ENCODE measurements around the gene RNF150. TPM values are rescaled to one million over a fixed set of nuclear protein-coding genes. Genes with fewer than 3 reads are reported as not detected.

RNF150 gene
- total RNA-seq, 1 donor: 16.4 TPM

GRCh38 chr4:140955641-140956040, 177.6 kb downstream of the RNF150 start:
- DNase-seq (ENCODE audit: low read depth): peak; percentile 25

GRCh38 chr4:140952717-140953116, 180.6 kb downstream of the RNF150 start:
- no peak for TF ChIP-seq CTCF (IDR thresholded peaks at IDR 0.05; ENCODE audit: insufficient read depth, low read depth, low read length)
- no peak overlapping the region for H3K4me3 ChIP-seq (ENCODE audit: low read depth, low read length)
- DNase-seq (ENCODE audit: low read depth): peak; percentile 8

More at GRCh38 chr4:140955641-140956040, 177.6 kb downstream of the RNF150 start:
- no peak overlapping the region for H3K4me3 ChIP-seq (ENCODE audit: low read depth, low read length)
- no peak for TF ChIP-seq CTCF (IDR thresholded peaks at IDR 0.05; ENCODE audit: insufficient read depth, low read depth, low read length)

GRCh38 chr4:140947506-140947905, 185.8 kb downstream of the RNF150 start:
- no peak for TF ChIP-seq CTCF (IDR thresholded peaks at IDR 0.05; ENCODE audit: insufficient read depth, low read depth, low read length)
- no peak for DNase-seq (ENCODE audit: low read depth)
- H3K4me3 ChIP-seq (ENCODE audit: low read depth, low read length): no peak overlapping the region

GRCh38 chr4:140945106-140945505, 188.2 kb downstream of the RNF150 start:
- H3K4me3 ChIP-seq (ENCODE audit: low read depth, low read length): no peak overlapping the region
- DNase-seq (ENCODE audit: low read depth): no peak
- TF ChIP-seq CTCF (IDR thresholded peaks at IDR 0.05; ENCODE audit: insufficient read depth, low read depth, low read length): no peak

GRCh38 chr4:140944572-140944971, 188.7 kb downstream of the RNF150 start:
- DNase-seq (ENCODE audit: low read depth): peak; percentile 38
- no peak overlapping the region for H3K4me3 ChIP-seq (ENCODE audit: low read depth, low read length)
- no peak for TF ChIP-seq CTCF (IDR thresholded peaks at IDR 0.05; ENCODE audit: insufficient read depth, low read depth, low read length)

GRCh38 chr4:140944199-140944515, 189.1 kb downstream of the RNF150 start:
- TF ChIP-seq CTCF (IDR thresholded peaks at IDR 0.05; ENCODE audit: insufficient read depth, low read depth, low read length): no peak
- no peak overlapping the region for H3K4me3 ChIP-seq (ENCODE audit: low read depth, low read length)
- peak; percentile 22 for DNase-seq (ENCODE audit: low read depth)

GRCh38 chr4:140943486-140944198, 189.6 kb downstream of the RNF150 start:
- DNase-seq (ENCODE audit: low read depth): peak; percentile 28
- H3K4me3 ChIP-seq (ENCODE audit: low read depth, low read length): no peak overlapping the region
- no peak for TF ChIP-seq CTCF (IDR thresholded peaks at IDR 0.05; ENCODE audit: insufficient read depth, low read depth, low read length)

All from fibroblast of villous mesenchyme (primary cell).